Stimulated activated CD8-positive, alpha-beta memory T cell treated with anti-CD3 and anti-CD28 coated beads, Interleukin-12 subunit alpha, Interleukin-12 subunit beta, amount 100 ng/mL, for 24 hours (primary cell): ENCODE data around the gene RNF169.
"Not testable (repeated sequence)": the region's sequence is repeated elsewhere in the genome, so short reads cannot be mapped to it uniquely, and the experiment has no call there.

Experiments used
- DNase-seq: peaks from one replicate; pipeline ENCODE4 v3.0.0-alpha.2; 2020; ENCODE audit errors: extremely low read depth

Gene RNF169

DNA sequence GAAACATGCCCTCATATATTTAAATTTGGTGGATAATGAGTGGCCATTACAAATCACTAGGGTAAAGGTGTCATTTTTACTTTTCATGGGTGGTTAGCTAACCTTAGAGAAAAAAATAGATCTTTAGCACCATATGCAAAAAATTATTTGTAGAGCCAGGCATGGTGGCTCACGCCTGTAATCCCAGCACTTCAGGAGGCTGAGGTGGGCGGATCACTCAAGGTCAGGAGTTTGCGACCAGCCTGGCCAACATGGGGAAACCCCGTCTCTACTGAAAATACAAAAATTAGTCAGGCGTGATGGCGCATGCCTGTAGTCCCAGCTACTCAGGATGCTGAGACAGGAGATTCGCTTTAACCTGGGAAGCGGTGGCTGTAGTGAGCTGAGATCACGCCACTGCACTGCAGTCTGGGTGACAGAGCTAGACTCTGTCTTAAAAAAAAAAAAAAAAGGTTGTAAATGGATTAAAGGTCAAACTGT is 19.6 kb downstream of the RNF169 start:
- DNase-seq, result not testable (repeated sequence)

DNA sequence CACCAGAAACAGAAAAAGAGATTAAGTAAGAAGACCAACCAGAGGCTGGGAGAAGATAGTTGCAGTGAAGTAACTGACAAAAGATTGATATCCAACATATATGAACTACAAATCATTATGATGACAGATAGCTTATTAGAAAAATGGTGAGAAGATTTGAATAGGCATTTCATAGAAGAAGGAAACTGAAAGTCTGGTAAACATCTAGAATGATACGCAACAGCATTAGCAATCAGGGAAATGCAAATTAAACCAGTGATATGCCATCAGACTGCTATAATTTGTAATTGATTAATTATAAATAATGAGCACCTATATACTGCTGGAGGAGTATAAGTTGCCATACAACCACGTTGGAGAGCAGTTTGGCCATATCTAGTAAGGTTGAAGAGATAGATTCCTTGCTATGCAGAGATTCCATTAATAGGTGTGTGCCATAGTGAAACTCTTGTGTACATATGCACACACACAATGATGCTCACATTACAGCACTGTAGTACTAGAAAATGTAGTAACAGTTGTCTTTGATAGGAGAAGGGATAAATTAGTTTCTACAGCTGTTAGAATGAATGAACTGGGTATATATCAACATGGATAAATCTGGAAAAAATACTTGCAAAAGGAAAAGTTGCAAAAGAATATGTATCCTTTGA is 20.5 kb downstream of the RNF169 start:
- no peak for DNase-seq

DNA sequence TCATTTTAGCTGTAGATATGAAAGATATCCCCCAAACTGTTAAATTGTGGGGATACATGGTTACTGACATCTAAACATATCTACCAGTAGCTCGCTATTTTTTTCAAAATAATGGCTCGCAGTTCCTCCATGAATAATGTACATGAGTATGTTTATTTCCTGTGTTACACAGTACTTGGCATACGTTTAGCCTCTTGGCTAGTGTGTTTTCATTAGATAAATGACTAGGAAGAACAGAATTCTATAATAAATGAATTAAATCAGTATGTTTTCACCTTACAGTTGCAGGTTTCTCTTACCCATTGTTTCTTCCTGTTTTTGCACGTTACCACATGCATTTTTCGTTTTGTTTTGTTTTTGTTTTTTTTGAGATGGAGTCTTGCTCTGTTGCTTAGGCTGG is 21.8 kb downstream of the RNF169 start:
- DNase-seq, result no peak

DNA sequence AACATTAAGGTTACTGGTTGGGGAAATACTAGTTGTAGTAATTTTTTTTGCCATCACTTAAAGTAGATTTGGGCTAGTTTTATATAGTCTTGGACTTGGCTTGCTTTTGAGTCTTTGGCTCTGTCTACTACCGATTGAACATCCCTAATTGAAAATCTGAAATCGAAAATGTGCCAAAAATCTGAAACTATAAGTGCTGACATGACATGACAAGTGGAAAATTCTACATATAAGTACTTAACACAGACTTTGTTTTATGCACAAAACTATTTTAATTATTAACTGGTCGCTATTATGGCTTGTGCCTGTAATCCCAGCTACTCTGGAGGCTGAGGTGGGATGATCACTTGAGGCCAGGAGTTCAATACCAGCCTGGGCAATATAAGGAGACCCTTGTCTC is 22.5 kb downstream of the RNF169 start:
- DNase-seq, result no peak

DNA sequence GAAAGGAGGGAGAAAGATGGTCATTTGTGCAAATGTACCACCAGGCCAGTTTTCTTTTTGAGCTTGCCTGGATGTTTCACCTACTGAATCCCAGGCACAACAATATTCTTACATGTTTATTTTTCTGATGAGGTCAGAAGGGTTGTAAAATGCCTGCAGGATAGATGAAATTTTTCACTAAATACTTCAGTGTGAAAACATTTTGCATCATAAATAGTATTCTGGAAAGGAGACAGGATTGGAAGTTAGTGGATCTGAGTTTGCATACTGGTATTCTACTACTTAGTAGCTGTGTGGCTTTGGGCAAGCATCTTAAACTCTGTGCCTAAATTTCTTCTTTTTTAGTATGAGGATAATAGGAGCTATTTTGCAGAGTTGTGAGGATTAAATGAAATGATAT is 24.8 kb downstream of the RNF169 start:
- no peak for DNase-seq

DNA sequence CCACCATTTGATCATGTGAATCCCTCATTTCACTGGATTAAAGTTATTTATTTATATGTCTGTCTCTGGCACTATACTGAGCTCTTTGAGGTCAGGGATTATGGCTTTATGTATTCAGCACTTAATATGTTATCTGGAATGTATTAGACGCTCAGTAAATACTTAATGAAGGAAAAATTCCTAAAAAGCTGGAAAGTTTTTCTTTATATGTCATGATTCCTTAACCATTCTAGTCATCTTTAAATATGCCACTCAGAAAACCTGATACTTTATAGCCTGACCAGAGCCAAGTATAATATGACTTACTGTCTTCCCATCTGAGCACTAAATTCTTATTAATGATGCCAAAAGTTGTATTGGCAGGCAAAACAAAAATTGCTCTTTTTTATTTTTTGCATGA is 27.1 kb downstream of the RNF169 start:
- DNase-seq, result no peak

DNA sequence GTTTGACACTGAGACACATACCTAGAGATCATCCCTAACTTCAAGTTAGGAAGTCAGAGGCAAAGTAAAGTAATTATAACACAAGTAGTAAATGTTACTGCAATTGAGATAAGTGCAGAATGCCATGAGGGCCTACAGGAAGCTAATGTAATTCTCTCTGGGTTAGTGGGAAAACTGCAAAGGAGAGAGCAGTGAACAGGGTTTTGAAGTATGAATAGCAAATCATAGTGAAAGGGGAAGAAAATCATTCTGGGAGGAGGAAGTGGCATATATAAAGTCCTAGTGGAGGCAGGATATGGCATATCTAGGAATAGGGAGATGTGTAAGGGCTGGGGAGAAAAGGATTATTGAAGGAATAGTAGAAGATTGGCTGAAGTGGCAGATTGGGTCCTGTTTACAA is 27.9 kb downstream of the RNF169 start:
- DNase-seq, result no peak

DNA sequence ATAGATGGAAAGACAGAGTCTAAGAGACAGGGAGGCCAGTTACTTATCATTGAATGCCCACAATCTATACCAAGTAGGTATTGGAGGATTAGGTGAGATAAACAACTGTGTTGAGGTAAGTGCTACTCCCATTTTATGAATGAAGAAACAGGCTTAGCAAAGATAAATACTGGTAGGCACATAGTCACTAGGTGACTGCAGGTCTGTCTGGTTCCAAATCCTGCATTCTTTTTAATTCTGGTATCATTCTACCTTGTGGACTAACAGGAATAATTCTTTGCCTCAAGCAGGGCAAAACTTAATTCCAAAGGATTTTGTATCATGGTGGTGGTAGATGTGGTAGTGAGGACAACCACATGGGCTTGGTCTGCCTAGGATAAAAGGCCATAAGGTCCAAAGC is 28.4 kb downstream of the RNF169 start:
- DNase-seq, result no peak

DNA sequence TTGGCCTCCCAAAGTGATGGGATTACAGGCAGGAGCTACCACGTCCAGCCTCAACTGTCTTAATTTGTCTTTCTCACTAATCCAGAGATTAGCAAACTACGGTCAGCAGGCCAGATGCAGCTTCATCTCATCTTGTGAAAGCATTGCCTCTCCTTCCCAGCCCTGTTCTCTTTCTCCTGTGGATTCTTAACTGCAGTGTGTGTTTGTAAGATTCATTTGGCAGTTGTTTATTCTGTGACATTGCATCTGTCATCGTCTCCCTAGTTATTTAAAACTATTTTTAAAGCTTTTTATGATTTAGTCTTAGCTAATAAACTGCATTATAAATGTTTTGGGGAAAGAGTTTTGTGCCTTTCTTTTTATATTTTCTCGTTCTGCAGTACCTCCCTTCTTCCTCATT is 29.2 kb downstream of the RNF169 start:
- no peak for DNase-seq

DNA sequence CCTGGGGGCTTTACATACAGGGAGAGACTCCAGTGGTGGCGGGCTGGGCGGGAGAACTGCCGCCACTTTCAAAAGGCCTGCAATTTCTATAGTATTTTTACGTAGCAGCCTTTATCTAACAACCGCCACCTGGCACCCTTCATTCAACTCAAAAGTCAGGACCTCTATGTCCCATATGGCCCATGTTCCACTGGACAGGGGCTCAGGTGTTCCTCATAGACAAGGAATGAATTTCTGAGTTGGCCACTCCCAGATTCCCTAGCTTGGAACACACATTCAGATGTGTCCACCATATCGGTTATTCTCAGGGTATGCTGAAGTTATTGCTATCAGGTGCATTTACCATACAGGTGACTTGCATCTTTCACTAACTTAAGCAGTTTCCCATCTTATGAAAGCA is 29.9 kb downstream of the RNF169 start:
- no peak for DNase-seq

DNA sequence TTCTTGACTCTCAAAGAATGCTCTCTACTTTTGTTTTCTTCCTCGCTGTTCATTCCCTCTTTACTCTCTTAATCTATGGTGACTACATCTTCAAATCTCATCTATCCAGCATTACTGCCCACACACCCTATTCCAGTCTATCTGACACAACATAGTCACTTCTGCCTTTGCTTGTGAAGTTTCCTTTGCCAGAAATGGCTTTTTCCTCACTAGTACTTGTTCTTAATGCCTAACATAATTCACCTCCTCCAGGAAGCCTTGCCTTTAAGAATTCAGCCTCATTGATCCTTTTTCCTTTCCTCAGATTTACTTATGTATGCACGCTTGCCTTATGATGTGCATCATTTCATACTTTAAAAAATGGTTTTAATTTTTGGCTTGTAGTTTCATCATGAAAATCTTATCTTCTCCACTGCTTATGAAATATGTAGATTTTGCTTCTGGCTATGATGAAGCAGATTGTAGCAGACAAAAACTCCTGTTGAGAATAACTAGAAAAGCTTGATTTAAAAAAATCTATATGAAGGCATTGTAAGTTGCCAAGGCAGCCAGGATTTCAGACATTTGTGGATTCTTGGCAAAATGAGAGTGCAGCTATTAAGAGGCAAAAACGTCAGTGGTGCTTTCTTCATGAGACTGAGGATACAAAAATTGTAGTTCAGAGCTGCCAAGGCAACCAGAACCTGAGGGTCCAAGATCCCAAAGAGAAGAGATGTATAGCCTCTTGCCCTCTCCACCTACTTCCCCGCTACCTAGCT is 31.8 kb downstream of the RNF169 start:
- no peak for DNase-seq

DNA sequence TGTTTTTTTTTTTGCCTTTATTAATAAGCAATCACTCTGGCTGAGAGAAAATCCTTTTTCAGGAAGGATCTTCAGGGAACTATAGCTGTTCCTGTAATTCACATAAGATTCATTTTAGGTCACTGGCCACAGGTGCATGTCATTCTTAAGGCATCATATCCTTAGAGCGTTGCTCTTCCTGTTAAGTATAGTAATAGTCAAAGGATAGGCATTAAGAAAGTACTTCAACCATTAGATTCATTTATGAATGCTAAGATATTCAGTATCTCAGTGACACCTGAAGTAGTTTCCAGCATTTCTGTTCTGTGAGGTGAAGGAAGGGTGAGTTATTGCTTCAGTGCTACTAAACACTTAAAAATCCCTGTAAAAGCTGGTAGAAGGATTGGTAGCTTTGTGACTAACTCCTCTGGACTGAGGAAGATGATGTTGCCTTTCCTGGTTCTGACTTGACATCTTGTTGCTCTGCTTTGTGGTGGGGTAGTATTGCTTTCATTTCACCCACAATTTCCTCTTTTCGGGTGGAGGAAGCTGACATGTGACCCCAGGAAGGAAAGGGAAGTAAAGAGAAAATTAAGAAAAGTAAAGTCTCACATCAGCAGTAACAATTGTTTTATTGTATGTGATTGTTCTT is 34.7 kb downstream of the RNF169 start:
- DNase-seq, result no peak

DNA sequence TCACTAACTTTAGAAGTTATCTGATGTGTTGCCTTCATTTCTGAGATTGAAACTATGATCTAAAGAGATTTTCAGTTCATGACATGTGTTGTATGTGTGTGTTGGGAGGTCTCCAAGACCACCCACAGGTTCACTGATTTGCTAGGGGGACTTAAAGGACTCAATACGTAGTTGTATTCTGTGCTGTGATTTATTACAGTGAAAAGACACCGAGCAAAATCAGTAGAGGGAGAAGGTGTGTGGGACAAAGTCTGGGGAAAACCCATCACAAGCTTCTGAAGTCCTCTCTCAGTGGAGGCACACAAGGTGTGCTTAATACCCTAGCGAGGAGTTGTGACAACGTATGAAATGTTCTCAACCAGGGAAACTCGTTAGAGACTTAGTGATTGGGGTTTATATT is 35.6 kb downstream of the RNF169 start:
- no peak for DNase-seq

DNA sequence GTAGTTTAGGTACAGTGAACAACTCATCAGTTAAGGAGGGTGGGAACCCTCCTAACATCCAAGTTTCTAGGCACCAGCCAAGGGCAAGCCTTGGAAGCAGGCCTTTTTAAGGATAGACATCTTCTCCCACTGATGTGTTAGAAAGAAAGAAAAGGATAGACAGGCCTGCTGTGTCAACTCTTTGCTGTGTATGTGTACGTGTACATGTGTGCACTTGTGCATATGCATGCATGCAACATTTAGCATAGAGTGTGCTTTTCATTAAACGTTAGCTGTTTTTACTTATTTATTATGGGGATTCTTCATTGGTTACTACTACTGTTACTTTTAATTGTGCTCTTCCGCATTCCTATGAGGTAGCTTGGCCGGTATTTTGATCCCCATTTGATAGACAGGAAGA is 36.1 kb downstream of the RNF169 start:
- DNase-seq, result no peak

DNA sequence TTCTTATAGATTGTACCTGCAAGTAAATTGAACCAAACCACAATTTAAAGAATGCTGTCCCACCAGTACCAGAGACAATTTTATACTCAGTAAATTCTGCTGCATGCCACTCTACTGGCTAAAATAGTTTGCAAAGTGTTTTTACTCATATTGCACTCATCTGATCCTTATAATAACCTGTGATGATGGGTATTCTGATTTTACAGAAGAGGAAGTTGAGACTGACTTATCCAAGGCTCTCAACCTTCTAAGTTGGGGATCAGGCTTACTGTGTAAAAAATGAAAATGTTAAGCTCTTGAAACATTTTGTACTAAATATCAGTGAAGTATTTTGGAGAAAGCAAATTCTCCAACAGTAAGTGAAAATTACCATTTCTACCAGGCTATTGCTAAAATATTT is 37.9 kb downstream of the RNF169 start:
- no peak for DNase-seq

DNA sequence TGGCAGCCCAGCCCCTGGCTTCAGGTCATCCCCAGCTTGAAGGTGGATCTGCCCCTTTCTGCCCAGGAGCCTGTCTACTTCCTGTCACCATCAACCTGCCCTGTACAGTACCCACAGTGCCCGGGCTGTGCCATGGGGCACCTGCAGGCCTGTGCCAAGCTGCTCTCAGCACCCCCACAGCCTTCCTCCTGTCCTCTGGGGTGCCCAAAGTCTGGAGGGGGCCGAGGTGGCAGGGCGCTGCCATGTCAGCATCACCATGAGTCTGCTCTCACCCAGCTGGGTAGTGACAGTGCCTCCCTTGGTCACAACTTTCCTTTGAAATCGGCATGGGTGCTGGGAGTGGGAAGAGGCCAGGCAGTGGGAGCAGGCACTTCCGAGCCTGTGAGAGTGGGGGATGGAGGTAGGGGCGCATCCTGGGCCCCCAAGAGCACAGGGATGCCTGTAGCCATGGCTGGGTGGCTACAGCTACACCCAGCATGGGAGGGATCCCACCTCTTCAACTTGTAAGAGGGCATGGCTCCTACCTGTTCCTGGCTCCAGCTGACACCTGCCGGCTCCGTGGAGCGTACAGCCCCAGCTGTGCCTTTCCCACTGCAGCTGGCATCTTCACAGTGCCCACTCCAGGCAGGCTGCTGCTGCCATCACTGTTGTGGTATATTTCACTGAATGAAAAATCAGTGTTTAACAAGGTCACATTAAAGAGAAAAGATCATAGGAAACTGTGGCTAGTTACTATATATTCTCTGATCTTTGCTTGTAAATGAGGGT is 42.9 kb downstream of the RNF169 start:
- no peak for DNase-seq

DNA sequence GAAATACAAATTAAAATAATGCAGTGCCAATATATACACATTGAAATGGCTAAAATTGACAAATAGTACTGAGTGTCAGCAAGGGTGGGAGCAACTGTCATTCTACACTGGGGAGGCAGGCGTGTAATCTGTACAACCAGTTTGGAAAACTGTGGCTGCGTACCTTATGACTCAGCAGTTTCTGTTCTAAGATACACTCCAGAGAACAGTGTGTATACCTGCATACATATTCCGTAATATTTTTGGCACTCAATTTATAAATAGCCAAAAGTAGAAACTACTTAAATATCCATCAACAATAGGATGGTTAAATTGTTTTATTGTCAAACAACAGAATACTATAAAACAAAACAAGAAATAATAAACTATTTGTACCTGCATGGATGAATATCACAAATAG is 57.6 kb downstream of the RNF169 start:
- DNase-seq, result no peak

DNA sequence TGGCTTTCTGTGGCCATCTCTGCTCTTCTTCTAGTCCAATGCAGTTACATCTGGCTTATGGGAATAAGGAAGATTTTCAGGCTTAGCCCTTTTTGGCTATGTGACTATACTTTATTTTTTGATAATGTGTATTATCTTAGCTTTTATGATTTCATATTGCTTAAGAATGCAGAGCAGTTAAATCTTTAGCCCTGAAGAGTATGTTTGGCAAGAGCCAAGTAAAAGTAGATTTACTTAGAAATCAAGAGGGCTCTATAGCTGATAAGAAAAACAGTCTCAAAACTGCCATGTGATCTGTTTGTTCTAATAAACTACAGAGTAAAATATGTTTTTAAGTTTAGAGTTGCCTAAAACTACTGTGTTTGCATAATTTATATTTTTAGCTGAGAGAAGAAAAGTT is 61.2 kb downstream of the RNF169 start:
- DNase-seq, result no peak

DNA sequence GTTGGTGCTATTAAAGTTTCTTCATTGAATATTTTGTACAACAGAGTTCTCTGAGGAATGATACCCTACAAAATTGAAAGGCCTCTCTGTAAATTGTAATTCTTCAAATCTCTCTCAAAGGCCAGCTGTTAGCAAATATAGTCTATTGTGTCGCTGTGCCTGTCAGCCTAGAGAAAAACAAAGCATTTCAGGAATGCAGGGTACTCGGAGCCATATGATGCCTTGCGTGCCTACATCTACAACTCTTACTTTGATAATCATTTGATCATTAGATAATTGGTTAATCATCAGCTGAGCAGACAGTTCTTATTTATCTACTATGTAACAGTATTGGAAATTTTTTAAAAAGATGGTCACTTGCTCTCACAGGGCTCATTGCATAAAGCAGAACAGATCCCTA is 67.3 kb downstream of the RNF169 start:
- no peak for DNase-seq

DNA sequence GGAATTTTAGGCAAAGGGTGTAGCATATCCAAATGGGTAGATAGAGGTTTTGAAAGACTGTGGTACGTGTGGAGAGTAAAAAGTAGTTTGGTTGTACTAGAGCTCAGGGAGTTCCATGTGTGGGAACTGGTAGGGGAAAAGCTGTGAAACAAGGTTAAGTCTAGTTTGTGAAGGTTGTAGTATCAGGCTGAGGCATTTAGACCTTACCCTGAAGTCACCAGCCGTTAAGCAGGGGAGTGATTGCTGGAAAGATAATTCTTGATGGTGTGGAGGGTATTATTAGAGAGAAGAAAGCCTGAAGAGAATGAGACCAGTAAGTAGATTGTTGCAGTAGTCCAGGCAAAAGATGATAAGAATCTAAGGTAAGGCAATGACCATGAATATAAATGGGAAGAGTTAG is 68.0 kb downstream of the RNF169 start:
- no peak for DNase-seq

DNA sequence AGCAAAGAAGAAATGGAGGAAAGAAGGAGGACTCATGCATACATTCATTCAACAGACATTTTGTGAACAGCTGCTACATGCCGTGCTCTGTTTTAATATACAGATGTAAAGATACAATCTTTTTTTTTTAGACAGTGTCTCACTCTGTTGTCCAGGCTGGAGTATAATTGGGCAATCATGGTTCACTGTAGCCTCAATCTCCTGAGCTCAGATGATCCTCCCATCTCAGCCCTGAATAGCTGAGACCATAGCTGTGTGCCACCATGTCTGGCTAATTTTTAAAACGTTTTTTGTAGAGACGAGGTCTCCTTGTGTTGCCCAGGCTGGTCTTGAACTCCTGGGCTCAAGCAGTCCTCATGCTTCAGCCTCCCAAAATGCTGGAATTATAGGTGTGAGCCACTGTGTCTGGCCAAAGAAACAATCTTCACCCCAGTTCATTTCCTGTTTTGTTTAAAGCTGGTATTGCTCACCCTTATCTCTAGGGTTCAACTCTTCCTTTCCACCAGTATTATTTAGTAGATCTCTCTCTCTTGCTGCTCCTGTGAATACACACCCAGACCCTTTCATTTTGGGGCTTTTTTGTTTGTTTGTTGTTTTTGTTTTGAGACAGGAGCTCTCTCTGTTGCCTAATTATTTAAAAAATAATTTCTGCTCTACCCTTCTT is 69.8 kb downstream of the RNF169 start:
- no peak for DNase-seq

DNA sequence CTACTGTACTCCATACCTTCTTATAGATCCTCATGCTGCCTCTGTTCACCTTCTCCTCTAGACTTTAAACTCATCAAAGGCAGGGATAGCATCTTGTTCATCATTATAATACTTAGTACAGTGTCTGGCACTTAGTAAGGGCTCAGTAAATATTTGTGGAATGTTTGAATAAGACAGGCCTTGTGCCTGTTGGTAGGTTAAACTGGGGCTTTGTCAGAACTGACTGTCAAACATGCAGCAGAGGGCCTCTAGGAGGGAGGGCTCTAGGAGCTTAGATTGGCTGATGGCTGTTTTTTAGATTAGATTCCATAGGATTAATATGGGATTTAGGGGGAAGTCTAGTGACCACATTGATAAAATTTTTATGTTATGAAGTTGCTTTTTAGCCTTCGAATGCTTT is 70.8 kb downstream of the RNF169 start:
- no peak for DNase-seq
